Activated T-helper 1 cell treated with anti-CD3 and anti-CD28 coated beads, Interleukin-12 subunit alpha, Interleukin-12 subunit beta, Interleukin-2, Interleukin-4 antibody, amounts not matched to agents 30 ng/mL and 10 ng/mL and 1 ng/mL, durations not matched to agents 14 hours and 24 hours and 36 hours (primary cell): ENCODE results near the gene MAP1A. TPM values are rescaled to one million over a fixed set of nuclear protein-coding genes. Genes with fewer than 3 reads are reported as not detected.
"Not testable (repeated sequence)": the region's sequence is repeated elsewhere in the genome, so short reads cannot be mapped to it uniquely, and the experiment has no call there.

ENCODE experiments used
- DNase-seq: peaks from one replicate; pipeline ENCODE4 v3.0.0; 2021; ENCODE audit warnings: low spot score
- H3K27ac Mint-ChIP-seq: one replicate; pipeline ENCODE4 v1.8.0; 2021; ENCODE audit warnings: mild to moderate bottlenecking, mixed read lengths
- H3K27me3 Mint-ChIP-seq: one replicate; pipeline ENCODE4 v1.8.0; 2022; ENCODE audit warnings: mild to moderate bottlenecking, moderate library complexity, mixed read lengths; ENCODE audit not compliant: insufficient read depth
- H3K36me3 Mint-ChIP-seq: one replicate; pipeline ENCODE4 v1.8.0; 2021; ENCODE audit warnings: low read depth, mixed read lengths
- H3K4me1 Mint-ChIP-seq: one replicate; pipeline ENCODE4 v1.8.0; 2021; ENCODE audit warnings: low read depth, mixed read lengths
- H3K4me3 Mint-ChIP-seq: one replicate; pipeline ENCODE4 v1.8.0; 2021; ENCODE audit warnings: mild to moderate bottlenecking, moderate library complexity, mixed read lengths
- H3K9me3 Mint-ChIP-seq: one replicate; pipeline ENCODE4 v1.8.0; 2021; ENCODE audit warnings: mixed read lengths
- intact Hi-C: fragments of 100-400 bp; cut with micrococcal nuclease; formaldehyde crosslinking; loops from one replicate; pipeline ENCODE4 v1.15.1; 2024
- total RNA-seq: library from RNA; stranded (reverse); gene quantifications from 2 replicates; pipeline ENCODE4 v1.2.3, GENCODE V29; 2022

The MAP1A gene
- total RNA-seq, 1 donor from 2014 or later, result 2.2 TPM

DNA sequence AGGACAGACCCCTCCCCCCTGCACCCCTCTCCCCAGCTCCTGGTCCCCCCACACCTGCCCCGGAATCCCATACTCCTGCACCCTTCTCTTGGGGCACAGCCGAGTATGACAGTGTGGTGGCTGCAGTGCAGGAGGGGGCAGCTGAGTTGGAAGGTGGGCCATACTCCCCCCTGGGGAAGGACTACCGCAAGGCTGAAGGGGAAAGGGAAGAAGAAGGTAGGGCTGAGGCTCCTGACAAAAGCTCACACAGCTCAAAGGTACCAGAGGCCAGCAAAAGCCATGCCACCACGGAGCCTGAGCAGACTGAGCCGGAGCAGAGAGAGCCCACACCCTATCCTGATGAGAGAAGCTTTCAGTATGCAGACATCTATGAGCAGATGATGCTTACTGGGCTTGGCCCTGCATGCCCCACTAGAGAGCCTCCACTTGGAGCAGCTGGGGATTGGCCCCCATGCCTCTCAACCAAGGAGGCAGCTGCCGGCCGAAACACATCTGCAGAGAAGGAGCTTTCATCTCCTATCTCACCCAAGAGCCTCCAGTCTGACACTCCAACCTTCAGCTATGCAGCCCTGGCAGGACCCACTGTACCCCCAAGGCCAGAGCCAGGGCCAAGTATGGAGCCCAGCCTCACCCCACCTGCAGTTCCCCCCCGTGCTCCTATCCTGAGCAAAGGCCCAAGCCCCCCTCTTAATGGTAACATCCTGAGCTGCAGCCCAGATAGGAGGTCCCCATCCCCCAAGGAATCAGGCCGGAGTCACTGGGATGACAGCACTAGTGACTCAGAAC is 9.8 kb downstream of the MAP1A start:
- Mint-ChIP-seq H3K9me3 (no peaks in the 10 kb centered on the region), H3K27ac (no peak overlapping the region), H3K27me3 (peaks cover 2% of the 10 kb centered on the region), H3K36me3 (peaks cover 14% of the 10 kb centered on the region), H3K4me3 (no peak overlapping the region), H3K4me1 (peaks cover 18% of the 10 kb centered on the region)
- DNase-seq, result no peak
- intact Hi-C loops, result no loop called here

DNA sequence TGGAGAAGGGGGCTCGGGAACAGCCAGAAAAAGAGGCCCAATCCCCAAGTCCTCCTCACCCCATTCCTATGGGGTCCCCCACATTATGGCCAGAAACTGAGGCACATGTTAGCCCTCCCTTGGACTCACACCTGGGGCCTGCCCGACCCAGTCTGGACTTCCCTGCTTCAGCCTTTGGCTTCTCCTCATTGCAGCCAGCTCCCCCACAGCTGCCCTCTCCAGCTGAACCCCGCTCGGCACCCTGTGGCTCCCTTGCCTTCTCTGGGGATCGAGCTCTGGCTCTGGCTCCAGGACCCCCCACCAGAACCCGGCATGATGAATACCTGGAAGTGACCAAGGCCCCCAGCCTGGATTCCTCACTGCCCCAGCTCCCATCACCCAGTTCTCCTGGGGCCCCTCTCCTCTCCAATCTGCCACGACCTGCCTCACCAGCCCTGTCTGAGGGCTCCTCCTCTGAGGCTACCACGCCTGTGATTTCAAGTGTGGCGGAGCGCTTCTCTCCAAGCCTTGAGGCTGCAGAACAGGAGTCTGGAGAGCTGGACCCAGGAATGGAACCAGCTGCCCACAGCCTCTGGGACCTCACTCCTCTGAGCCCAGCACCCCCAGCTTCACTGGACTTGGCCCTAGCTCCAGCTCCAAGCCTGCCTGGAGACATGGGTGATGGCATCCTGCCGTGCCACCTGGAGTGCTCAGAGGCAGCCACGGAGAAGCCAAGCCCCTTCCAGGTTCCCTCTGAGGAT is 10.6 kb downstream of the MAP1A start:
- Mint-ChIP-seq H3K9me3 (no peaks in the 10 kb centered on the region), H3K4me1 (peaks cover 18% of the 10 kb centered on the region), H3K27ac (no peak overlapping the region), H3K36me3 (peaks cover 8% of the 10 kb centered on the region), H3K27me3 (peaks cover 2% of the 10 kb centered on the region), H3K4me3 (no peak overlapping the region)
- DNase-seq, result no peak
- intact Hi-C loops, result no loop called here

DNA sequence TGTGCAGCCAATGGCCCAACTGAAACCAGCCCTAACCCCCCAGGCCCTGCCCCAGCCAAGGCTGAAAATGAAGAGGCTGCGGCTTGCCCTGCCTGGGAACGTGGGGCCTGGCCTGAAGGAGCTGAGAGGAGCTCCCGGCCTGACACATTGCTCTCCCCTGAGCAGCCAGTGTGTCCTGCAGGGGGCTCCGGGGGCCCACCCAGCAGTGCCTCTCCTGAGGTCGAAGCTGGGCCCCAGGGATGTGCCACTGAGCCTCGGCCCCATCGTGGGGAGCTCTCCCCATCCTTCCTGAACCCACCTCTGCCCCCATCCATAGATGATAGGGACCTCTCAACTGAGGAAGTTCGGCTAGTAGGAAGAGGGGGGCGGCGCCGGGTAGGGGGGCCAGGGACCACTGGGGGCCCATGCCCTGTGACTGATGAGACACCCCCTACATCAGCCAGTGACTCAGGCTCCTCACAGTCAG is 11.2 kb downstream of the MAP1A start:
- Mint-ChIP-seq H3K27ac (no peak overlapping the region), H3K4me1 (peaks cover 18% of the 10 kb centered on the region)
- intact Hi-C loops, result no loop called here

DNA sequence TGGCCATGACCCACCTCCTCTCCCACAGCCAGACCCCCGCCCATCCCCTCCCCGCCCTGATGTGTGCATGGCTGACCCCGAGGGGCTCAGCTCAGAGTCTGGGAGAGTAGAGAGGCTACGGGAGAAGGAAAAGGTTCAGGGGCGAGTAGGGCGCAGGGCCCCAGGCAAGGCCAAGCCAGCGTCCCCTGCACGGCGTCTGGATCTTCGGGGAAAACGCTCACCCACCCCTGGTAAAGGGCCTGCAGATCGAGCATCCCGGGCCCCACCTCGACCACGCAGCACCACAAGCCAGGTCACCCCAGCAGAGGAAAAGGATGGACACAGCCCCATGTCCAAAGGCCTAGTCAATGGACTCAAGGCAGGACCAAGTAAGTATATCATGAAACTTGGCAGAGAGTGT is 11.7 kb downstream of the MAP1A start:
- no peaks in the 10 kb centered on the region for H3K9me3 Mint-ChIP-seq
- no peak for DNase-seq
- H3K27ac Mint-ChIP-seq, result no peak overlapping the region
- peaks cover 18% of the 10 kb centered on the region for H3K4me1 Mint-ChIP-seq
- no peak overlapping the region for H3K4me3 Mint-ChIP-seq
- intact Hi-C loops, result no loop called here
- H3K27me3 Mint-ChIP-seq, result peaks cover 2% of the 10 kb centered on the region
- peaks cover 5% of the 10 kb centered on the region for H3K36me3 Mint-ChIP-seq

More for the DNA sequence above, 11.2 kb downstream of the MAP1A start:
- Mint-ChIP-seq H3K4me3 (no peak overlapping the region), H3K9me3 (no peaks in the 10 kb centered on the region), H3K36me3 (peaks cover 5% of the 10 kb centered on the region), H3K27me3 (peaks cover 2% of the 10 kb centered on the region)
- DNase-seq, result no peak

DNA sequence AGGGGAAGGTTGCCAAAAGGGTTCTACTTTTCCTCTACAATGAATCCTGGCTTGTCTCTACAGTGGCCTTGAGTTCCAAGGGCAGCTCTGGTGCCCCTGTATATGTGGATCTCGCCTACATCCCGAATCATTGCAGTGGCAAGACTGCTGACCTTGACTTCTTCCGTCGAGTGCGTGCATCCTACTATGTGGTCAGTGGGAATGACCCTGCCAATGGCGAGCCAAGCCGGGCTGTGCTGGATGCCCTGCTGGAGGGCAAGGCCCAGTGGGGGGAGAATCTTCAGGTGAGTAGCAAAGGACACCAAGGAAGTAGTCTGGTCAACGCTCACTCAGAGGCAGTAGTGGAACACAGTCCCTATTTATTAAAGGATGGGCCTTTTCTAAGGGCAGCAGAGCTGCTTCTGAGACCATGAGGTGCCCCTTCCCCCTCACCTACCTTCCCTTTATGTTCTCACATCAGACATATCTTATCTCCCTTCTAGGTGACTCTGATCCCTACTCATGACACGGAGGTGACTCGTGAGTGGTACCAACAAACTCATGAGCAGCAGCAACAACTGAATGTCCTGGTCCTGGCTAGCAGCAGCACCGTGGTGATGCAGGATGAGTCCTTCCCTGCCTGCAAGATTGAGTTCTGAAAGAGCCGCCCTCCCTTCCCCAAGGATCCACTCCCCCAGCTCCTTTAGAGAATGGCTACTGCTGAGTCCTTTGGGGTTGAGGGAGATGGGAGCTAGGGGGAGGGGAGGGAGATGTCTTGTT is 12.4 kb downstream of the MAP1A start:
- Mint-ChIP-seq H3K9me3 (no peaks in the 10 kb centered on the region), H3K27ac (no peak overlapping the region), H3K4me3 (no peak overlapping the region), H3K4me1 (peaks cover 17% of the 10 kb centered on the region), H3K27me3 (peaks cover 2% of the 10 kb centered on the region), H3K36me3 (peaks cover 5% of the 10 kb centered on the region)
- no peak for DNase-seq
- intact Hi-C loops, result no loop called here

DNA sequence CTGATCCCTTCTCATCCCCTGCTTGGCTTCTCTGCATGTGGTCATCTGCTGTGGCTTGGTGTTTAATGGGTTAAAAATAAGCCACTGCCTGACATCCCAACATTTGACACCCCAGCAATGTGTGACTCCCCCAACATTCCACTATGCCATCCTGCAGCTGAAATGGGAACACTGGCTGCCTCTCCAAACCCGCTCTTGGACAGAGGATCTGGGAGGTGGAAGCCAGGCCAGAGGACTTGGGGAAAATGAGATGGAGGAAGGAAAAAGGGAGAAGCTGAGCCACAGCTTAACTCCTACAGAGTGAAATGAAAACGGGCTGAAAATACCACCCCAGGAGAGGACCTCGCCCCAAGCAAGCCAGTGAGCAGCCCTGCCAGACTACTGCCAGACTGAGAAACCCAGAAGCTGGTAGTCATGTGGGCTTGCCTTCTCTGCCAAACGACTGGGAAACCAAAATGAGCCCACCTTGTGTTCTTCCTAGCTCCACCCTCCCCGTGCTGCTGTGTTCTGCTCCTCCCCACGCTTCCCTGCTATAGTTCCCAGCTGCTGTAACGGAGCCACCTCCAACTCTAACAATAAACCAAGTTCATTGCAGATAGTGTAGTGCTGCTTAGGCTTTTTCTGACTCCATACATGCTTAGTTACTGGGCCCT is 13.7 kb downstream of the MAP1A start:
- DNase-seq, result no peak
- H3K4me1 Mint-ChIP-seq, result peaks cover 4% of the 10 kb centered on the region
- H3K9me3 Mint-ChIP-seq, result no peaks in the 10 kb centered on the region
- intact Hi-C loops, result no loop called here
- peaks cover 5% of the 10 kb centered on the region for H3K36me3 Mint-ChIP-seq
- H3K27me3 Mint-ChIP-seq, result peaks cover 2% of the 10 kb centered on the region
- no peak overlapping the region for H3K27ac Mint-ChIP-seq
- no peak overlapping the region for H3K4me3 Mint-ChIP-seq

DNA sequence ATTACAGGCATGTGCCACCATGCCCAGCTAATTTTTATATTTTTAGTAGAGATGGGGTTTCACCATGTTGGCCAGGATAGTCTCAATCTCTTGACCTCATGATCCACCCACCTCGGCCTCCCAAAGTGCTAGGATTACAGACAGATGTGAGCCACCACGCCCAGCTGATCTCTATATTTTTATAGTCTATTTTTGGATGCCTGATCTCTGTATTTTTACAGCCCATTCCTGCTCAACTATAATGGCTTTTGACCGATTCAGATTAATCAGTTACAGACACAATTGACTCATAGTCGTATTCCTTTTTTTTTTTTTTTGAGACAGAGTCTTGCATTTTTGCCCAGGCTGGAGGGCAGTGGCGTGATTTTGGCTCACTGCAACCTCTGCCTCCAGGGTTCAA is 15.4 kb downstream of the MAP1A start:
- H3K36me3 Mint-ChIP-seq, H3K27me3 Mint-ChIP-seq, intact Hi-C loops, H3K9me3 Mint-ChIP-seq, DNase-seq, H3K4me3 Mint-ChIP-seq, H3K27ac Mint-ChIP-seq, H3K4me1 Mint-ChIP-seq: not testable (repeated sequence)

DNA sequence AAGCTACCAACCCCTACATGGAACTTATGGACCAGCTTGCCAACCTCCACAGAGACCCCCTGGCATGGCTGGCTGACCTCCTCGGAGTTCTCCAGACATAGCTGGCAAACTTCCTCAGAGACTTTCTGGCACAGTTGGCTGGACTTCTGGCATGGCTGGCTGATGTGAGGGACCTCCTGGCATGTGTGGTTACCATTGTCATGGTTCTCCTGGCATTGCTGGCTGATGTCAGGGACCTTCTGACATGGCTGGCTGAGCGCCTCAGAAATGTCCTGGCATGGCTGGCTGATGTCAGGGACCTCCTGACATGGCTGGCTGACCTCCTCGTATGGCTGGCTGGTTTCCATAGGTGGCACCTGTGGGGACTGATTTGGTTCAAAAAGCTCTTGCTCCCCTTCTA is 17.5 kb downstream of the MAP1A start:
- DNase-seq, result no peak
- intact Hi-C loops, result no loop called here
- no peak overlapping the region for H3K4me3 Mint-ChIP-seq
- no peaks in the 10 kb centered on the region for H3K9me3 Mint-ChIP-seq
- H3K27me3 Mint-ChIP-seq, result no peaks in the 10 kb centered on the region
- peaks cover 2% of the 10 kb centered on the region for H3K36me3 Mint-ChIP-seq
- H3K27ac Mint-ChIP-seq, result no peak overlapping the region
- H3K4me1 Mint-ChIP-seq, result no peaks in the 10 kb centered on the region

DNA sequence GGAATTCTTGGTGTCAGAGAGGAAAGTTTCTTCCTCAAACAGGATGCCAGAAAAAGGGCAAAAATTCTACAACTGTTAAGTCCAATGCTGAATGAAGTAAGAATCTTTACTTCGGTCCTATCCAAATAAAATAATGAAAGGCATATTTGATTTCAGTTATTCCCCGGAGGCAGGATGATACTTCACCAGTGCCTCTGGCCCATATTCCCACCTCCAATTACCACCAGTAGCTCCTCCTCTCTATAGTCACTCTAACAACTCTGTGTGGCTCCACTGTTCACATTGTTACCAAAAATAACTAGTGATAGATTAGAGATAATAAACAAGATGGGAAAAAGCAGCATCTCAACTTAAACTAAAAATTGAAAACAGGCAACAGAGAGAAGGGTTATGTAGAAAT is 20.7 kb downstream of the MAP1A start:
- peaks cover 6% of the 10 kb centered on the region for H3K4me1 Mint-ChIP-seq
- H3K36me3 Mint-ChIP-seq, result no peaks in the 10 kb centered on the region
- no peak for DNase-seq
- no peaks in the 10 kb centered on the region for H3K9me3 Mint-ChIP-seq
- no peak overlapping the region for H3K27ac Mint-ChIP-seq
- H3K27me3 Mint-ChIP-seq, result no peaks in the 10 kb centered on the region
- no peak overlapping the region for H3K4me3 Mint-ChIP-seq
- intact Hi-C loops, result no loop called here

DNA sequence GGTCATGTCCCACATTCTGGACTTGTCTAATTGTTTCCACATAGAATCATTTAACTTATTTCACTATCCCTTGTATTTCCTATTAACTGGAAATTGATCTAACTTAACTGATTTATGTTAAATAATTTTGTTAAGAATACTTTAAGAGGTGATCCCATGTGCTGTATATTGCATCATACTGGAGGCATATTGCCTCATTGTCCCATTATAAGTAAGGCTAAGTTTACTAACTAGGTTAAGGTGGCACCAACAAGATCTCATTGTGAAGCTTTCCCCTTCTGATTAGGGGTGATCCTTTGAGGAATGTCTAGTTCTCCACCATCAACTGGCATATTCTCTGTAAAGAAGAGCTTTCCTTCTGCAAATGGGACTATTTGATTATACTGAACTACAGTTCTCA is 24.4 kb downstream of the MAP1A start:
- Mint-ChIP-seq H3K36me3 (no peaks in the 10 kb centered on the region), H3K4me3 (no peak overlapping the region), H3K4me1 (peaks cover 6% of the 10 kb centered on the region), H3K27ac (peak overlapping the region; percentile 52), H3K9me3 (no peaks in the 10 kb centered on the region), H3K27me3 (no peaks in the 10 kb centered on the region)
- no peak for DNase-seq
- intact Hi-C loops, result no loop called here

DNA sequence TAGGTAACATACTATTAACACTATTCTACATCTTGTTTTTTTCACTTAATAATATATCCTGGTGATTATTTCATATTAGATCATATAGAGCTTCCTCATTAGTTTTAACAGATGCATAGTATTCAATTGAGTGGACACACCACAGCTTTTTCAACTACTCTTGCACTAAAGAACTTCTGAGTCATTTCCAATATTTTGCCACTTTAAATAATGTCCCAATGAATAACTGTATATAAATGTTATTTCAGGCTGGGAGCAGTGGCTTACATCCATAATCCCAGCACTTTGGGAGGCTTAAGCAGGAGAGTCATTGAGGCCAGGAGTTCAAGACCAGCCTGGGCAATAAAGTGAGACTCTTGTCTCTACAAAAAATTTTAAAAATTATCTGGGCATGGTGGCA is 26.9 kb downstream of the MAP1A start:
- peaks cover 6% of the 10 kb centered on the region for H3K4me1 Mint-ChIP-seq
- no peak overlapping the region for H3K27ac Mint-ChIP-seq
- intact Hi-C loops, result no loop called here
- H3K27me3 Mint-ChIP-seq, result no peaks in the 10 kb centered on the region
- peaks cover 3% of the 10 kb centered on the region for H3K36me3 Mint-ChIP-seq
- no peaks in the 10 kb centered on the region for H3K9me3 Mint-ChIP-seq
- H3K4me3 Mint-ChIP-seq, result no peak overlapping the region
- DNase-seq, result no peak

DNA sequence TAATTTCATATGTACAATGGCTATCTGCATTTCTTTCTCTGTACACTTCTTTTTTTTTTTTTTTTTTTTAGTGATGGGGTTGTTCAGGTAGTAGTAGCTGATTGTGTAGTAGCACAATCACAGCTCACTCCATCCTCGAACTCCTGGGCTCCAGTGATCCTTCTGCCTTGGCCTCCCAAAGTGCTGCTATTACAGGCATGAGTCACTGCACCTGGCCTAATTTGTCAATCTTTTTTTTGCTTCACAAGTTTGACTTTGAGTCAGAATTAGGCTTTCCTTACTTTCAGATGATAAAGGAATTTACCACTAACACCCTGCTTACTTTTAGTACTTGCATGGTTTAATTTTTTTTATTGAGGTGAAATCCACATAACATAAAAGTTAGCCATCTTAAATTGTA is 28.0 kb downstream of the MAP1A start:
- Mint-ChIP-seq H3K27me3 (no peaks in the 10 kb centered on the region), H3K9me3 (no peaks in the 10 kb centered on the region), H3K4me3 (no peak overlapping the region), H3K4me1 (peaks cover 6% of the 10 kb centered on the region), H3K36me3 (peaks cover 3% of the 10 kb centered on the region), H3K27ac (no peak overlapping the region)
- intact Hi-C loops, result no loop called here
- DNase-seq, result no peak
